GM12875 (cell line): Measurements from ENCODE around the gene GPATCH8.

ENCODE experiments used
- H3K4me3 ChIP-seq: one replicate; pipeline ENCODE4 v1.5.1; 2011; ENCODE audit warnings: low read depth, low read length, control low read depth
- CTCF ChIP-seq: IDR thresholded peaks from 2 replicates; pipeline ENCODE4 v1.5.1; 2011; ENCODE audit warnings: low read depth, mild to moderate bottlenecking, control low read depth, inconsistent platforms, low read length, moderate library complexity, borderline replicate concordance; ENCODE audit not compliant: insufficient read depth

Gene GPATCH8

DNA sequence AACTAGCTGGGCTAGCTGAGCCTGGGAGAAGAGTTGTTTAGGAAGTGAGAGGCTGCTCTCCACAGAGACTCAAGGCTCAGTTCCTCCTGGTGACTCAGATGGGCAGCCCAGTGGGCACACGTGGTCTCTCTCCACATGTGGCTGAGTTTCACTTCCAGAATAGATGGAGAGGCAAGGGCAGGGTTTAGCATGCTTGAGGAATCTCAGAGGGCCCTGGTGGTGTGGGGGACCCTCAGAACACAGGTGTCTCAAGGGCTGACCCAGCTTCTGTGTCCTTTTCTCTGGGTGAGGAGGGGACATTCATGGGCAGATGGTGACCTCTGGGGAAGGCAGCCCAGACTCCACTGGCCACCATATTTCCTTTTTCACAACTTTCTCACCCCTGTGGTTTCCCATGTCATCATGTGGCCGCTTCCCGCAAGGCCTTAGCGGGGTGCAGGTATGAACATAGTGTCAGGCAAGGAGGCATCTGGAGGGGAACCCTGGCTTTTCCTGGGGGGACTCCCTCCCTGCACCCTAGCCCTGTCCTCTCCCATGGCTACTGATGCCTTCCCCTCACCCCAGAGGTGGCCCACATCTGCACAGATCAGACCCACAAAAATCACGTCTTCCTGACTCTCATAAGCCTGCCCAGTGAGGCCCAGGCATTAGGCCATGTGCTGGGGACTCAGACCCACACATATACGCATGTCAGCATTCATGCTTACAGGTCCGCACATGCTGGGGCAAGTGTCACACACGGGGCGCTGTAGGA is 154.8 kb downstream of the GPATCH8 start:
- no peak for TF ChIP-seq CTCF
- H3K4me3 ChIP-seq, result no peak overlapping the region
